G401 (cell line): ENCODE data around the gene C22orf31. TPM values are rescaled to one million over a fixed set of nuclear protein-coding genes. Genes with fewer than 3 reads are reported as not detected.
"Not testable (repeated sequence)": the region's sequence is repeated elsewhere in the genome, so short reads cannot be mapped to it uniquely, and the experiment has no call there.

Experiments
- DNase-seq: peaks from one replicate; pipeline ENCODE4 v3.0.0-alpha.2; 2015; ENCODE audit warnings: low spot score
- in situ Hi-C: cut with HindIII; loops from 2 replicates; pipeline ENCODE4 v1.10.0; 2016; ENCODE audit warnings: low sequenced_read_pairs, mixed read lengths
- total RNA-seq: library from RNA; depleted of rRNA; stranded (reverse); fragments of >200 nt; shearing (Covaris generic); gene quantifications from 2 replicates; pipeline ENCODE4 v1.2.3, GENCODE V29; 2014

The C22orf31 gene
- total RNA-seq, 1 experiment from 2014 or later: not detected

GRCh38 chr22:29083576-29083932, 21.9 kb upstream of the C22orf31 start:
- DNase-seq, in situ Hi-C loops: not testable (repeated sequence)

GRCh38 chr22:29082826-29083545, 21.4 kb upstream of the C22orf31 start:
- in situ Hi-C loops: no loop called here
- DNase-seq: no peak

- in situ Hi-C loops: no loop called here
- DNase-seq: no peak
Observed at GRCh38 chr22:29081517-29082236, 20.0 kb upstream of the C22orf31 start.

GRCh38 chr22:29080106-29080975, 18.7 kb upstream of the C22orf31 start:
- DNase-seq: no peak
- in situ Hi-C loops: no loop called here

GRCh38 chr22:29079218-29079901, 17.7 kb upstream of the C22orf31 start:
- DNase-seq: no peak
- in situ Hi-C loops: no loop called here

- in situ Hi-C loops: no loop called here
- no peak for DNase-seq
Observed at GRCh38 chr22:29078869-29079207, 17.2 kb upstream of the C22orf31 start.

- in situ Hi-C loops: no loop called here
- DNase-seq: no peak
Observed at GRCh38 chr22:29078036-29078868, 16.6 kb upstream of the C22orf31 start.

- no peak for DNase-seq
- in situ Hi-C loops: no loop called here
Observed at GRCh38 chr22:29074276-29074772, 12.7 kb upstream of the C22orf31 start.

GRCh38 chr22:29073618-29074275, 12.1 kb upstream of the C22orf31 start:
- in situ Hi-C loops: no loop called here
- peak; percentile 39 for DNase-seq

- in situ Hi-C loops: no loop called here
Observed at GRCh38 chr22:29072979-29073617, 11.5 kb upstream of the C22orf31 start, which contains the start of gene KREMEN1. KREMEN1 (plus strand) TSS chr22:29073035; CDS start chr22:29073131, 96 bp downstream.

GRCh38 chr22:29072193-29072978, 10.8 kb upstream of the C22orf31 start:
- in situ Hi-C loops: no loop called here
- DNase-seq: peak; percentile 82

More at GRCh38 chr22:29072979-29073617, 11.5 kb upstream of the C22orf31 start, which contains the start of gene KREMEN1:
- DNase-seq: no peak

- in situ Hi-C loops: no loop called here
- DNase-seq: no peak
Observed at GRCh38 chr22:29071261-29072045, 9.8 kb upstream of the C22orf31 start.

- in situ Hi-C loops: no loop called here
- no peak for DNase-seq
Observed at GRCh38 chr22:29070490-29070889, 8.9 kb upstream of the C22orf31 start.

- no peak for DNase-seq
- in situ Hi-C loops: no loop called here
Observed at GRCh38 chr22:29069463-29069862, 7.8 kb upstream of the C22orf31 start.

GRCh38 chr22:29065468-29066190, 4.0 kb upstream of the C22orf31 start:
- in situ Hi-C loops: no loop called here
- DNase-seq: no peak
